HG02571 (cell line): Measurements from ENCODE around the gene DUSP7.

Experiments used
- ATAC-seq: cut with Tn5 transposase; IDR thresholded peaks from one replicate; pipeline ENCODE4 v1.9.1; 2021; ENCODE audit warnings: mild to moderate bottlenecking, moderate library complexity; ENCODE audit not compliant: unreplicated experiment

Gene DUSP7

DNA sequence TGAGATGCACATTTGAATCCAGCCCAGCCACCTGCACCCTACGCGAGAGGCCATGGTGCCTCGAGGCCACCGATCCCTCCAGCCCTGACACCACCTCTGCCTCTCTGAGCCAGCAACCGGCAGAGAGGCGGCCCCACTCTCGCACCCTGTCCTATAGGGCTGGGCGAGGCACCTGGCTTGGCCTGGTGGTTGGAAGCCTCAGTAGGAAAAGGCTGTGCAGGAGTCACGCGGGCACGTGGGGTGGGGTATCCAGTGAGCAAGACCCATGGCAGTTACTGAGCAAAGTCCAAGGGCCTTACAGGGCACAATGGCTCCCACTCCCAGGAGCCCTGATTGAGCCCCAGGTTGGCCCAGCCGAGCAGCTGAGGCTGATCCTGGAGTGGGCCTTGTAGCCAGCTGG is 12.4 kb upstream of the DUSP7 start:
- no peak for ATAC-seq

DNA sequence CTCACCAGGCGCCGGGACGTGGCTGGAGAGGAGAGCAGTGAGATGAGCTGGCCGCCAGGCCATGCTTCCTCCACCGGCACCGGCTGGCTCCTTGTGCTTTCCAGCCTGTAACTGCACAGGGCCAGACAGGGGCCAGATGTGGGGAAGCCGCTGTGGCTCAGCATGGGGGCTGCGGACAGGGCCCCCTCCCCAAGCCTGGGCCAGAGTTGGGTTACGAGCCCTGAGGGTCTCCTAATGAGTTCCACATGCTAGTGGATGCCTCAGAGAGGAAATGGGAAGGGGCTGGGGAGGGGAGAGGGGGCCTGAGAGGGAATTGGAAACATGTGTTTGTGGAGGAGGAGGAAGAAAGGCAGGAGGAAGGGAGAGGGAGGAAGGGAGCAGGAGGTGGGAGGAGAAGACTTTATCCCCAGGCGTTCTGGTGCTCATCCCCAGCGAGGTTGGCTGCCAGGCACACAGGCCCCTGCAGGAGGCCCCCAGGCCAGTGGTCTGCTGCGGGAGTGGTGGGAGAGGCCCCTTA is 11.7 kb upstream of the DUSP7 start:
- ATAC-seq, result no peak

DNA sequence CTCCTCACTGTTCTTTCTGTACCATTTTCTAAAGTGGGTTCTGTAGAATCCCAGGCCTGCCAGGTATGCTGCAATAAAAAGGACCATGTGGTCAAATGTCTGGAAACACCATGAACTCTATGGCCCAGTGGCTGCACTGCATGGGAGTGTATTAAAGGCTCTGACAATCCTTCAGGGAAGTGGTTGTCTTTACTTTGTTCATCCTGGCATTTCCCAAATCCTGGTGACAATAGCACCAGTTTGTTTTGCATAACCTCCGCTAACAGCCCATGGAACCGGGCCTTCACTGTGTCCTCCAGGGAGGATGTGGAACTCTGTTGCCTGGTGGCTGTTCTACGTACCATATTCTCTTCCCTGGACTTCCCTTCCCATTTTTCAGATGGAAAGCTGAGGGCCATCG is 11.2 kb upstream of the DUSP7 start:
- ATAC-seq, result no peak

DNA sequence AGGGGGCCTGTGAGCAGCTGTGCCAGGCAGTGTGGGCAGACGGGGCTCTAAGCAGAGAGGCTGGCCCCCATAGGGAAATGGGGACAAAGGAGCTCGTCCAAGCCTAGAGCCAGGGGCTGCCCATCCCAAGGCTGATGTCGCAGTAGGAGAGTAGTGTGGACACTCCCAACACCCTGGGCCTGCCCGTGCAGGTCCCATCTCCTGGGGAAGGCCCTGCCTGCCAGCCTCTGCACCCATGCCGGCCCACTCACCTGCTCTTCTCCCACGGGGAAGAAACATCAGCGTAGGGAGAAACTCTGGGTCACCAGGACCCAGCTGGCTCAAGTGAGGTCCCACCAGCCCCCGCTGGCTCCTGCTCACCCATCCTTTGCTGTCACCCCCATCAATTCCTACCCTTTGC is 10.7 kb upstream of the DUSP7 start:
- ATAC-seq, result no peak

DNA sequence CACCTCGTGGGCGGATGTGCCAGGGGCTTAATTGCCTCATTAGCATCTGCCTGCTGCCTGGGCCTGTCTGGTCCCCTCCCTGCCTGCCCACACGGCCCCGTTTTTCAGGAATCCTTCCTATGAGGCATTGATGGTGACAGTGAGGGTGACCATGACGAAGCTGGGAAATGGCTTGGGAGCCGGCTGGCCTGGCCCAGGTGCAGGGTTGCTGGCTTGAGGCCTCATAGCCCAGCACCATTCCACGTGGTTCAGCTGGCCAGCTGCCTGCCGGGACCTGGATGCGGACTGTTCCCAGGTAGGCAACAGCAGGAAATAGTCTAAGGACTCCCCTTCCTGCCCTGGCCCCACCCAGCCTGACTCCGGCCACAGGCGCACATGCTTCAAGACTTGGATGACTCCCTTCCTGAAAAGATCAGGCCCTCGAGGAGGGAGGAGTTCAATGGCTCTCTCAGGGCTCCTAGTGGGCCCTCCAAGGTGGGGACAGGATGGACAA is 8.9 kb upstream of the DUSP7 start:
- no peak for ATAC-seq

DNA sequence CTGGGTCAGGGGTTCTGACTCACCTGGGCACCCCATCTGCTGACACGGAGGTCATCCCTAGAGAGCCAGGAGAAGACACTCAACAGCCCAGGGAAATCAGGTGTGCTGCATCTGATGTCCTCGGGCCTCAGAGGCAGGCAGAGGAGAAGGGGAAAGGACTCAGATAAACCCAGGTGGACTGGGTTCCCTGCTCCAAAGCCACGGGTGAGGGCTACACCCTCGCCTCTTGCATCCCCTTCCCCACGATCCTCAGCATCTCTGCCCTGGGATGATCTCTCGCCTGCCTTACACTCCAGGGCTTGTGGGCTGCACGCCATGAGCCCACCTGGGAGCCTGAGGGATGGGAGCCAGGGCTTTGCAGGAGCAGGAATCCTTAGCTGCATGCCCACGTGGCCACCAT is 8.2 kb upstream of the DUSP7 start:
- no peak for ATAC-seq

DNA sequence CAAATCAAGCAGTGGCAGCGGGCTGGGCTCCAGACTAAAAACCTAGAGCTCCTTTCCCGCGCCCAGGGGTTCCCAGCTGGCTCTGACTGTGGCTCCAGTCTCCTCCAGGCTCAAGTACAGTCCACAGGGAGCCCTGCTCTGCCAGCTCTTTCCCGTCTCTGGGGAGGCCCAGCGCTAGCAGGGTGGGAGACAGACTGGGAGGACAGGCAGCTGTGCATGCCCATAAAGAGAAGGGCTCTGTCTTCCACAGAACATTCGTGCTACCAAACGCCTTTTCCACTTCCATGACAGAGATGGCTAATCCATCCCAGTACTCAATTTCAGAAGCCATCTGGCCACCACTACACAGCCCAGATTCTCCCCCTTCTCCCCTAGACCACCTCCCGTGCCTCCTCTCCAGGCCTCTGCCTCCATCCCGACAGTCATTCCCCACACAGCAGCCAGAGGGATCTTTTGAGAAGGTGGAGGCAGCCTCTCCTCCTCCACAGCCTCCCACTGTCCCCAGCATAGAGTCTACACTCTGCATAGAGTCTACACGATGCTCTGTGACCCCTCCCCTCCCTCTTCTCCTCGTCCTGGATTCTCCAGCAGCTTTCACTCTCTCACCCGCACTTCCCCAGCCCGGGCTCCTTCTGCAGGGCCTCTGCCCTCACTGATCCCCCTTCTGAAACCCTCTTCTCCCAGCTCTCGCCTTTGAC is 6.8 kb upstream of the DUSP7 start:
- no peak for ATAC-seq

DNA sequence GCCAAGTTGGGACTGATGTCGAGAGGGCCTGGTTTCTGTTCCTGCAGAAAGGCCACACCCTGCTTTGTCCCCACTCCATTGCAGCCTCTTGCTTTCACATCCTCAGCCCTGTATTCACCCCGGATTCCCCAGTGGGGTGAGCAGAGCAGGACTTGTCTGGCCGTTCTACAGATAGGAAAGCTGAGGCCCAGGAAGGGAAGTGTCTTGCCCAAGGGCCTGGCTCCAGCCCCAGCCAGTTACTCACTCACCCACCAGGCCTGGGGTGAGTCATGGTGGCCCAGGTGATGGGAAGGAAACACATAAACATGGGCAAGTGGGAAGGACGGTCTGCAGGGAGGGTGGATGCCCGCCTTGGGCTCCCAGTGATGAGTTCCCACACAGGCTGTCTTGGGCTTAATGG is 6.1 kb upstream of the DUSP7 start:
- ATAC-seq, result no peak

DNA sequence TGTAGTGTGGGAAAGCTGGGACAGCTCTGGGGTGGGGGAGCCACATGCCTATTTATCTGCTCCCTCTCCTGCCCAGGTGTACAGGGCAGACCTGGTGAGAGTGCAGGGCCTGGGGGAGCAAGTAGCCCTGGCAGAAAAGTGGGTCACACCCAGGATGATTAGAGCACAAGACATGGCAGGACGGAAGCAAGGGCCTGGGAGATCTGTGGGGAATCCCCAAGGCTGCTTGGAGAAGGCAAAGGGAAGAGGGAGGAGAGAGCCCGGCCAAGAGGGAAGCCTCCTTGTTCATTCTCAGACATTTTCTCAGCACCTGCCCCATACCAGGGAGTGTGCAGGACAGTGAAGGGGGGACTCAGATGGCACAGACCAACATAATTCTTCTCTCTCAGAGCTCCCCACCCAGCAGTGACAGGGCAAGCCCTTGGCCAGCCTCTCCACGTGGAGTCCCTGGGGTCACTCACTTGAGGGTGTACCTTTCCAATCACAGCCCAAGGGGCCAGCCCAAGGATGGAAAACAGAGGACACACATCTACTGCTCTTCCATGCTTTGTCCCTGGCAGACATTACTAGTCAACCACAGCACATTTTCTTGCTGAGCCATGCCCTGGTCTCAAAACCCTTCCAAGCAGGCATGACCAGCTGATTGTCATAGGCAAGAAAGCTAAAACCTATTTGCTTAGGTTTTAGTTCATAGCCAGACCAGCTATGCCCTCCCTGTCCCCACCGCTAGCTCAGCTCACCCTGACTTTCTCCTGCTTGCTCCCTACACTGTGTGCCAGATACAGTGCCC is 4.9 kb upstream of the DUSP7 start:
- no peak for ATAC-seq

DNA sequence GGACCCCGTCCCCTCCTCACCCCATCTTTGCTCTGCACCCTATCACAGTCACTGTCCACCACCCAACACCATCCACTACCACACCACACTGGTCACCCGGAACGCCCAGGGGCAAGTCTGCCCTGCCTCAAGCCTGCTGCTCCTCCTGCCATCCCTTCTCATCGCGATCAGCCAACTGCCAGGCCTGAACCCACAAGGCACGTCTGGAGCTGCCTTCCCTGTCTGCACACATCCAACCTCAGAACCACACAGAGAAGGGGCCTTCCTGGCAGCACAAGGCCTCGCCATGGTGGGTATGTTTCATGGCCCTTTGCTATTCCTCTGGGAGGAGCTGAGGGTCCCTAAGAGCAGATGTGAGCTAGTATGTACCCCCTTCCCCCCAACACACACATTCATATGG is 3.4 kb upstream of the DUSP7 start:
- ATAC-seq, result no peak

DNA sequence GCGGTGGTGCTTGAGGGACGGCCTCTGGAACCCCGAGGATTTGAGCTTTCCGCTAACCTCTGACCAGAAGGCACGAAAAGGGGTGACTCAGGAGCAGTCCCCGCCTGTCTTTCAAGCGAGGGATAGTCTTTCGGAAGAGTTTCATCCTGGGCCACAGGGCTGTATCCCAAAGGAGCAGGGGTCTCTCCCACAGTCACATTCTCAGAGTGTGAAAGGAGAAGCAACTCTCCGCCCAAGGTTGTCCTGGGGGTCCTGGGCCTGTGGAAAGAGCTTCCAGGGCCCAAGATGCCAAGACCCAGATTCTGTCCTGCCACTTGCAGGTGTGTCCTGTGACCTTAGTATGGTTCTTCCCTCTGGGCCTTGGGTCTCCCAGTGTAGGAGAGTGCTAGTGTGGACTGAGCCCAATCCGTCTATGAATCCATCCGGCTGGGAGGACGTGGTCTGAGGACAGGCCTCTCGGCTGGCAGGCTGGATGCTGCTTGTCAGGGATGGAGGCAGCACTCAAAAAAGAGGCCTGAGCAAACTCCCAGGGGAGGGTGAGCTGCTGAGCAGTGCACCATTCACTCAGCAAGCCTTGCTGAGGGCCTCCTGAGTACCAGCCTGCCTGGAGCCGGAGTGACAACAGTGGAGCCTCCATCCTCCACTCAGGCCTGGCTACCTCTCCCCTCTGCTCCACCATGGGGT is 1.6 kb upstream of the DUSP7 start:
- no peak for ATAC-seq

DNA sequence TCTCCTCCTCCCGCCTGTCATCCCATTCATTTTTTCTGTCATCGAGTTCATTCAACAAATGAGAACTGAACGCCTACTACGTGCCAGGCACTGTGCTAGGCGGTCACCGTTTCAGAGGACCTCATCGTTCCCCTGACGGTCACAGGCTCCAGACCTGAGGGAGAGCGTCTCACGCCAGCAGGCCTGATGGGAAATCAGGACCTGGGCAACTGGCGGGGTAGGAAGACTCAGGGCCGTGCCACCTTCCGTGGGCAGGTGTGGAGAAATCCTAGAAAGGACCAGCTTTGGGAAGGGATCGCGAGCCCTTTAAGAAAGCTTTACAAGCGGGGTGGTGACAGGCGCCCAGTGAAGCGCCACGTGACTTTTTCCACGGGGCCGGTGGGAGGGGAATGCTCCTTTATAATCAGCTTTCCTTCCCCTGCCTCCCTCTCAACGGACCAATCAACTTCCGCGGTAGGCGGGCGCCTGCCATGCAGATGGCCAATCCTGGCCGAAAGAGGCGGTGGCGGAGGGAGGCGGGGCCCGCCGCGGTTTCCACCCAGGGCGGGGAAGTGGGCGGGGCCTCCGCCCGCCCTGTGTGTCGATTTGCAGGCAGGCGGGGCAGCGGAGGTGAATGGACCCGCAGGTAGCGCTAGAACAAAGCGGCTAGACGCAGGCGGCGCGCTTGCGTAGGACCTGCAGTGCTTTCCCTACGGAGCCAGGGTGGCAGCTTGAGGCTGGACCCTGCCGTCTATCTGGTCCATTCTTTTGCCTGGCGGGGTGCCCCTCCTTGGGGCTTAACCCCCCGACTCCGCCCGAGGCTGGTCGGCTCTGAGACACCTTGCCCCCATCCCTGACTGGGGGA is 819 bp upstream of the DUSP7 start:
- ATAC-seq, result peak; percentile 70

DNA sequence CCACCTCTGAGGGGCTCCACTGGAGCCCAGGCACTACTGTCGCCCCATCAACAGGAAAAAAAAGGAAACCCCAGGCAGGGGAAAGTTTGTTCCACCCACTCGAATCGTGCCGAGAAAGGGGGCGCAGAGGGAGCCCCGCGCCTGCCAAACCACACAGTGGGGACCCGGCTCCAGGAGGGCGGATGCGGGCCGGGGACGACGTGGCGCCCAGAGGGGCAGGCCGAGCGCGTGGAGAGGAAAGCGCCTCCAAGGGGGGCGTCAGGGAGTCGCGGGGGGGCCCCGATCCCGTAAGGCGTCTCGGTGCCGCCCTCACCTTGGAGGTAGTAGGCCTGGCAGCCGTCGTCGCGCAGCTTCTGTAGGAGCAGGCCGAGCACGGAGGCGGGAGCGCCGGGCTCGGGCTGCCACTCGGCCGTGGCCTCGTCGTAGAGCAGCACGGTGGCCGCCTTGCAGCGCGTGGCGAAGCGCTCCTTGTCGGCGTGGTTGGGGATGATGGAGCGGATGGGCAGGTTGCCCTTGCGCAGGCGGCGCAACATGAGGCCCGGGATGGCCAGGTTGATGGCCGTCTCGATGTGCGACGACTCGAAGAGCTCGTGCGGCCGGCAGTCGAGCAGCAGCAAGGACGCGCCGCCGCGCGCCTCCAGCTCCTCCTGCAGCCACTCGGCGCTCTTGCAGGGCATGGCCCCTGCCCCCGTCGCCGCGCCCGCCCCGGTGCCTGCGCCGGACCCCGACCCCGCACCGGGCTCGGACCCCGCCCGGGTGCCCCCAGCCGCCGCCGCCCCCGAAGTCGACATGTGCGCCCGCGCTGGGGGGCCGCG is 627 bp downstream of the DUSP7 start:
- ATAC-seq, result peak; percentile 6

DNA sequence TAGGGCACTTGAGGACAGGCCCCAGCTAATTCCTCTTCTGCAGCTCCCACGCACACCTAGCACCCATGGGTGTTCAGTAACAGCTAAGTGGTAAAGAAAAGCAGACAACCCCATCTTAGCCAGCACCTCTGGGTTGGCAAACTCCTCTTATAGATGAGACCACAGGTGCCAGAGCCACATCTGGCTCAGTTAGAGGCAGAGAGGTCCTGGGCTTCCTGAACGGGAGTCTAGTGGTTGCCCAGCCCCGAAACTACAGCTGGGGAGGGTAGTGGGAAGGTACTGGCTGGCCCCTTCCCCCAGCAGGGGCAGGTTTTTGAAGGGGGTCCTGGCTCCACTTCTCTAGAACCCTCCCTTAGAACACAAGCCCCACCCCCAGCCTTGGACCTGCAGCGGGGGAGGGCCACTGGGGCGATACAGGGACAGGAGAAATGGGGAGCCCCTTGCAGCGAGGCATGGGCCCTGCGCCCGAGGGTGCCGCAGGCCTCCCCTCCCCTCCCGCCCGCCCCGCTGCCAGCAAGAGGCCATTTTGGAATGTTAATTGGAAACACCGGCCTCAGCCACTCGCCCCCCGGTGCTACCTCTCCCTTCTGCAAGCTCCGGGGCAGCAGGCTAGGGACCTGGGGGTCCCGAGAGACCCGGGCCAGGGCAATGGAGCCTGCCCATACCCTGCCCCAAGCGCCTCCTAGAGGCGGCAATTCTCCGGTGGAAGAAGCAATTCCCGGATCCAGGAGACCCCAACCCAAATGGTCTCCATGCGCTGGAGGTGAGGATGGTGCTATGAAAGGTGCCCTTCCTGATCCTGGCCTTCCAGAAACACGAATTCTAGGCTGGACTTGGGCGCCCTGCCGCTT is 1.5 kb downstream of the DUSP7 start:
- ATAC-seq, result no peak

DNA sequence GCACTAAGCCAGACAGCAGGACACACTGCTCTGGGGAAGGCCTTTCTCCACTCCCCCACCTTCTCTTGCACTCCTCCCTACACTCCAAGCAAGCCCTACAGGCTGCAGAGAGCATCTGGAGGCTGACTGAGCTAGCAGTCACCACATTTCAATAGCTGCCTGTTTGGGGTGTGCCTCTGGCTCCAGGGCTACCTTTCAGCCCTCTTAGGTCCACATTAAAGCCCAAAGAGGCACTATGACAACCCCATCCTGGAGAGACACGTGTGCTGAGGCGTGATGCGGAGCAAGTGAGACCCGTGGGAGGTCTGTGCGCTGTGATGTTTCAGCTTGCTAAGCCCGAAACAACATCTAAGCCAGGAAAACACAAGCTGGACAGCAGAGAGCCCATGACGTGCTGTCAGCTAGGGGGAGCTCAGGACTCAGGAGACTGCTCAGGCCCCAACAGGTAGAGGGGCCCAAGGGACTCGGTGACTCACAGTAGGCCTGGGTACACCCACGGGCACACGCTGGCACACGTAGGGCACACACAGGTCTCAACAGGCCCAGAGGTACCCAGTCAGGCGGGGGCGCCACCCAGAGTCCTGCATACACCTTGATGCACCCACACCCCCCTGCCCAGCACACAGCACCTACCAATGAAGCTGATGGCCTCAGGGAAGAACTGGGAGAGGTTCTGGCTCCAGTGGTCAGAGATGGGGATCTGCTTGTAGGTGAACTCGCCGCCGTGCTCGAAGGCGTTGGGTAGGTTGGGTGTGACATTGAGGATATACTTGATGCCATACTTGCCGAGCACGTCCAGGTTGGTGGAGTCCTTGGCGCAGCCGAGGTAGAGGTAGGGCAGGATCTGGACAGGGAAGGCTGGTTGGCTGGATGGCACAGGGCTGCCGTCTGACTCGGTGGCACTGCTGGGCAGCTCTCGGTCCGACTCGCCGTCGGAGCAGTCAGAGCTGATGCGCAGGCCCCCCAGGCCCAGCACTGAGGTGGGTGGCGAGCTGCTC is 2.8 kb downstream of the DUSP7 start:
- ATAC-seq, result no peak

DNA sequence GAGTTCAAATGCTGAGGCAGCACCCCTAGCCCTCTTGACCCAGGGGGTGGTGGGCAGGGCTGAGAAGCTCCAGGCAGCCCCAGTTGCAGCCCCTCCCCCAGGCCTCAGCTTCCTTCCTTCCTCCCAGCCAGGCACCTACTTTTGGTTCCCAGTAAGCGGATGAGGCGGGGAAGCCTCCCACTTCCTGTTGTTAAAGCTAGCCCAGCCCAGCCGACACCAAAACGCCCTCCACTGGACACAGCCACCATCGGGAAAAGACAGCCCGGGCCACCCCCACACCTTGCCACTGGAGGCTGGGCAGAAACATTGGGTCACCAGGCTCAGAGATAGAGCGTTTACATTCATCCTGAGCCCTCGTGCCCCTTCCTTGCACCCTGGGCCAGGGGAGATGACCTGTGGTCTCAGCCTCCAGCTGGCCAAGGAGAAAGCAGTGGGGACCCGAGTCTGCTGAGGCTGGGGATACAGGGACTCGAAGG is 3.5 kb downstream of the DUSP7 start:
- ATAC-seq, result no peak

DNA sequence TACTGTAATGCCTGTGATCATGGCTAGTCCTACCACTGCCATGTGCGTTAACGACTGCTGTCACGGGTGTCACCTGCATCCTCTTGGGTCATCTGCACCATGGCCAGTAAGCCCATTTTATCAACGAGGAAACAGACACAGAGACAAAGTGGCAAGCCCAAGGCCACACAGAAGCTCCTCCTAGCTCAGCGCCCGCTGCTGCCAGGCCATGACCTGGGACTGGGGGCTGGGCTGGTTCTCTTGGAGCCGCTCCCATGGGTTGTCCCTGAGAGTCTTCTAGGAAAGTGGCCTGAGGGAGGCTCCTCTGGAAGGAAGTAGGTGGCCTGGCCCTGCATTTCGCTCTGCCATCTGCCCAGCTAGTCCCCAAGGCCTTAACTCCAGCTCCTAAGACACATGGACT is 4.9 kb downstream of the DUSP7 start:
- ATAC-seq, result no peak

DNA sequence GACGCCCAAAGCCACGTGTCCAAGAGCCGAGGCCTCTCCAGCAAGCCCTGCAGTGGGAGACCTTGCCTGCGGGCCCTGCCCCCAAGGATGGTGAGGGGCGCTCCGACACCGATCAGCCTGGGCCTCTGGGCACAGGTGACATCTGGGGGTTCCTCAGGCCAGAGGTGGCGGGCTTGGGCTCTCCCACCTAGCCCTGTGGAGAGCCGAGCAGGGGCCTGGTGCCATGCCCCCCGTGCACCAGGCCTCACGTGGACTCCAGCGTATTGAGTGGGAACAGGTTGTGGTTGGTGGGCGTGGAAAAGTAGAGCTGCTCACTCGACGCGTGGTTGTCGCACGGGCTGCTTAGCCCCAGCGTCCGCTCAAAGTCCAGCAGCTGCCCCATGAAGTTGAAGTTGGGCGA is 5.8 kb downstream of the DUSP7 start:
- no peak for ATAC-seq
